ENCODE data around the gene SLC9B1. TPM values are rescaled to one million over a fixed set of nuclear protein-coding genes. Genes with fewer than 3 reads are reported as not detected.

The SLC9B1 gene
- total and polyA plus RNA-seq, 7 experiments from 2014 or later: 1.4 to 7.2 (median 3.4) TPM

- Histone ChIP-seq H3K27ac (ENCODE audit: low read depth, low read length) (no peak overlapping the region), H3K9me3 (ENCODE audit: control insufficient read depth in 2 of 3, low read length in 3 of 3) (no peaks in the 10 kb centered on the region), H3K4me1 (ENCODE audit: control insufficient read depth in 2 of 2, insufficient read depth in 2 of 2, low read length in 2 of 2) (no peaks in the 10 kb centered on the region), H3K36me3 (ENCODE audit: control insufficient read depth in 2 of 3, insufficient read depth in 3 of 3, low read length in 3 of 3) (peaks cover 0 to 7% (median 0%) of the 10 kb centered on the region in 3 experiments), H3K4me3 (ENCODE audit: low read length) (no peak overlapping the region), H3K27me3 (ENCODE audit: control insufficient read depth in 2 of 2, insufficient read depth in 2 of 2, low read length in 2 of 2) (no peaks in the 10 kb centered on the region)
- ChIA-PET POLR2A (interaction anchor here (1.2 kb wide), 1 partner anchor 41 kb away, joined by 3 read pairs; no protein-coding TSS in a partner anchor), CTCF (interaction anchor here (1.9 kb wide), 1 partner anchor 40 kb away, joined by 7 read pairs; no protein-coding TSS in a partner anchor)
- Mint-ChIP-seq H3K36me3 (peaks cover 0 to 22% (median 13%) of the 10 kb centered on the region in 5 donors), H3K27ac (peak overlapping the region in 1 of 9 donors; percentile 6), H3K9me3 (no peaks in the 10 kb centered on the region), H3K4me1 (peaks cover 0 to 15% (median 0%) of the 10 kb centered on the region in 7 donors), H3K4me3 (no peak overlapping the region), H3K27me3 (no peaks in the 10 kb centered on the region)
- no peak for DNase-seq
- intact Hi-C loops (cut with micrococcal nuclease): no loop called here
- no peak for ATAC-seq
Measured at GRCh38 chr4:103050736-103051436, 31.4 kb upstream of the SLC9B1 start.

- H3K36me3 Mint-ChIP-seq: peaks cover 0 to 37% (median 23%) of the 10 kb centered on the region in 5 donors
Measured at GRCh38 chr4:103046416-103047290, 27.1 kb upstream of the SLC9B1 start.

GRCh38 chr4:103044183-103044582 is 24.7 kb upstream of the SLC9B1 start:
- Mint-ChIP-seq H3K4me3 (no peak overlapping the region), H3K4me1 (peaks cover 0 to 5% (median 0%) of the 10 kb centered on the region in 7 donors), H3K36me3 (peaks cover 0 to 36% (median 19%) of the 10 kb centered on the region in 5 donors), H3K9me3 (no peaks in the 10 kb centered on the region), H3K27ac (peak overlapping the region in 1 of 9 donors; percentile 73), H3K27me3 (no peaks in the 10 kb centered on the region)
- intact Hi-C loops (cut with micrococcal nuclease): no loop called here
- Histone ChIP-seq H3K27me3 (ENCODE audit: control insufficient read depth in 2 of 2, insufficient read depth in 2 of 2, low read length in 2 of 2) (no peaks in the 10 kb centered on the region), H3K4me1 (ENCODE audit: control insufficient read depth in 2 of 2, insufficient read depth in 2 of 2, low read length in 2 of 2) (no peaks in the 10 kb centered on the region), H3K9me3 (ENCODE audit: control insufficient read depth in 2 of 3, low read length in 3 of 3) (no peaks in the 10 kb centered on the region), H3K36me3 (ENCODE audit: control insufficient read depth in 2 of 3, insufficient read depth in 3 of 3, low read length in 3 of 3) (peaks cover 0 to 13% (median 0%) of the 10 kb centered on the region in 3 experiments), H3K27ac (ENCODE audit: low read depth, low read length) (no peak overlapping the region), H3K4me3 (ENCODE audit: low read length) (no peak overlapping the region)
- ChIA-PET POLR2A (no interaction called here), CTCF (interaction anchor here (2.4 to 5.6 kb wide), 2 partner anchors 47 to 51 kb away, joined by 9 to 26 read pairs; no protein-coding TSS in a partner anchor)
- ATAC-seq: no peak
- DNase-seq: no peak

More at GRCh38 chr4:103046416-103047290, 27.1 kb upstream of the SLC9B1 start:
- ChIA-PET POLR2A (interaction anchor here (0.6 to 1.2 kb wide), 3 partner anchors 54 to 218 kb away, joined by 3 to 6 read pairs (median 4); no protein-coding TSS in a partner anchor), CTCF (interaction anchor here (0.6 to 5.6 kb wide), 4 partner anchors 20 to 51 kb away, joined by 3 to 26 read pairs (median 4); no protein-coding TSS in a partner anchor)
- Histone ChIP-seq H3K27me3 (ENCODE audit: control insufficient read depth in 2 of 2, insufficient read depth in 2 of 2, low read length in 2 of 2) (no peaks in the 10 kb centered on the region), H3K9me3 (ENCODE audit: control insufficient read depth in 2 of 3, low read length in 3 of 3) (no peaks in the 10 kb centered on the region), H3K4me1 (ENCODE audit: control insufficient read depth in 2 of 2, insufficient read depth in 2 of 2, low read length in 2 of 2) (no peaks in the 10 kb centered on the region), H3K36me3 (ENCODE audit: control insufficient read depth in 2 of 3, insufficient read depth in 3 of 3, low read length in 3 of 3) (peaks cover 0 to 13% (median 0%) of the 10 kb centered on the region in 3 experiments), H3K27ac (ENCODE audit: low read depth, low read length) (no peak overlapping the region), H3K4me3 (ENCODE audit: low read length) (no peak overlapping the region)
- Mint-ChIP-seq H3K9me3 (no peaks in the 10 kb centered on the region), H3K4me3 (no peak overlapping the region), H3K27ac (peak overlapping the region in 1 of 9 donors; percentile 22), H3K27me3 (no peaks in the 10 kb centered on the region), H3K4me1 (peaks cover 0 to 13% (median 0%) of the 10 kb centered on the region in 7 donors)
- DNase-seq (peak in 7 of 9 donors; percentile 18 to 65 (median 53)), ATAC-seq (peak; percentile 98)
- intact Hi-C loops (cut with micrococcal nuclease): loop anchor here (1.0 to 2.0 kb wide), 4 partner anchors 30 to 53 kb away; partner anchors contain the start of genes BDH2 (in 2 of the 2) and SLC9B2 (in 1 of the 2)

GRCh38 chr4:103036169-103036568 is 16.7 kb upstream of the SLC9B1 start:
- intact Hi-C loops (cut with micrococcal nuclease): no loop called here
- H3K27me3 Mint-ChIP-seq: no peaks in the 10 kb centered on the region
- POLR2A ChIA-PET: interaction anchor here (0.6 kb wide), 1 partner anchor 16 kb away, joined by 3 read pairs; no protein-coding TSS in a partner anchor
- H3K9me3 Mint-ChIP-seq: peaks cover 0 to 12% (median 0%) of the 10 kb centered on the region in 11 donors
- Histone ChIP-seq H3K4me1 (ENCODE audit: control insufficient read depth in 2 of 2, insufficient read depth in 2 of 2, low read length in 2 of 2) (no peaks in the 10 kb centered on the region), H3K27ac (ENCODE audit: low read depth, low read length) (no peak overlapping the region), H3K27me3 (ENCODE audit: control insufficient read depth in 2 of 2, insufficient read depth in 2 of 2, low read length in 2 of 2) (no peaks in the 10 kb centered on the region), H3K36me3 (ENCODE audit: control insufficient read depth in 2 of 3, insufficient read depth in 3 of 3, low read length in 3 of 3) (no peaks in the 10 kb centered on the region), H3K4me3 (ENCODE audit: low read length) (no peak overlapping the region), H3K9me3 (ENCODE audit: control insufficient read depth in 2 of 3, low read length in 3 of 3) (no peaks in the 10 kb centered on the region)
- no peak overlapping the region for H3K4me3 Mint-ChIP-seq
- H3K4me1 Mint-ChIP-seq: peaks cover 0 to 19% (median 0%) of the 10 kb centered on the region in 7 donors
- H3K36me3 Mint-ChIP-seq: peaks cover 8 to 31% (median 20%) of the 10 kb centered on the region in 5 donors
- CTCF ChIA-PET: interaction anchor here (0.6 kb wide), 1 partner anchor 232 kb away, joined by 5 read pairs; no protein-coding TSS in a partner anchor
- no peak overlapping the region for H3K27ac Mint-ChIP-seq
- no peak for DNase-seq
- no peak for ATAC-seq

GRCh38 chr4:103032574-103032973 is 13.1 kb upstream of the SLC9B1 start:
- Histone ChIP-seq H3K36me3 (ENCODE audit: control insufficient read depth in 2 of 3, insufficient read depth in 3 of 3, low read length in 3 of 3) (no peaks in the 10 kb centered on the region), H3K4me1 (ENCODE audit: control insufficient read depth in 2 of 2, insufficient read depth in 2 of 2, low read length in 2 of 2) (no peaks in the 10 kb centered on the region), H3K27me3 (ENCODE audit: control insufficient read depth in 2 of 2, insufficient read depth in 2 of 2, low read length in 2 of 2) (no peaks in the 10 kb centered on the region), H3K9me3 (ENCODE audit: control insufficient read depth in 2 of 3, low read length in 3 of 3) (no peaks in the 10 kb centered on the region), H3K27ac (ENCODE audit: low read depth, low read length) (no peak overlapping the region), H3K4me3 (ENCODE audit: low read length) (no peak overlapping the region)
- Mint-ChIP-seq H3K9me3 (peaks cover 0 to 12% (median 0%) of the 10 kb centered on the region in 11 donors), H3K27me3 (no peaks in the 10 kb centered on the region), H3K27ac (no peak overlapping the region), H3K4me3 (no peak overlapping the region), H3K36me3 (peaks cover 8 to 37% (median 30%) of the 10 kb centered on the region in 5 donors), H3K4me1 (peaks cover 0 to 19% (median 0%) of the 10 kb centered on the region in 7 donors)
- ChIA-PET CTCF (interaction anchor here (0.7 to 0.9 kb wide), 2 partner anchors 11 to 13 kb away, joined by 3 read pairs; no protein-coding TSS in a partner anchor), POLR2A (no interaction called here)
- no peak for ATAC-seq
- DNase-seq: peak in 2 of 9 donors; percentile 2 to 4
- intact Hi-C loops (cut with micrococcal nuclease): no loop called here

- Histone ChIP-seq H3K27ac (ENCODE audit: low read depth, low read length) (no peak overlapping the region), H3K27me3 (ENCODE audit: control insufficient read depth in 2 of 2, insufficient read depth in 2 of 2, low read length in 2 of 2) (no peaks in the 10 kb centered on the region), H3K9me3 (ENCODE audit: control insufficient read depth in 2 of 3, low read length in 3 of 3) (no peaks in the 10 kb centered on the region), H3K36me3 (ENCODE audit: control insufficient read depth in 2 of 3, insufficient read depth in 3 of 3, low read length in 3 of 3) (no peaks in the 10 kb centered on the region), H3K4me1 (ENCODE audit: control insufficient read depth in 2 of 2, insufficient read depth in 2 of 2, low read length in 2 of 2) (no peaks in the 10 kb centered on the region), H3K4me3 (ENCODE audit: low read length) (no peak overlapping the region)
- Mint-ChIP-seq H3K36me3 (peaks cover 4 to 26% (median 19%) of the 10 kb centered on the region in 5 donors), H3K4me3 (no peak overlapping the region), H3K4me1 (peaks cover 0 to 22% (median 0%) of the 10 kb centered on the region in 7 donors), H3K27me3 (no peaks in the 10 kb centered on the region), H3K27ac (no peak overlapping the region), H3K9me3 (peaks cover 0 to 6% (median 0%) of the 10 kb centered on the region in 11 donors)
- no peak for ATAC-seq
- CTCF ChIA-PET: no interaction called here
- POLR2A ChIA-PET: no interaction called here
- DNase-seq: no peak
- intact Hi-C loops (cut with micrococcal nuclease): no loop called here
Measured at GRCh38 chr4:103030791-103031190, 11.3 kb upstream of the SLC9B1 start.
